Right renal pelvis (tissue), 4 donors: ENCODE data around the gene IL17RB. TPM values are rescaled to one million over a fixed set of nuclear protein-coding genes. Genes with fewer than 3 reads are reported as not detected.
A peak's percentile ranks its signal among the peaks of the same experiment; 100 is the strongest.

Experiments
- DNase-seq, 4 donors: peaks; one replicate each; pipeline ENCODE4 v3.0.0-alpha.2; 2013; ENCODE audit warnings: low read depth in 4 of 4, low spot score in 3 of 4, missing footprints in 1 of 4
- polyA plus RNA-seq, 4 donors: library from polyadenylated mRNA; unstranded; fragments of 120-200 nt; gene quantifications; one replicate each; pipeline ENCODE4 v1.2.1, GENCODE V29; 2013; ENCODE audit not compliant: insufficient read length in 4 of 4

The IL17RB gene
- polyA plus RNA-seq, 4 donors: 13.4 to 18.4 (median 14.4) TPM

GRCh38 chr3:53858096-53858741 is 11.9 kb downstream of the IL17RB start:
- no peak for DNase-seq

GRCh38 chr3:53859178-53859577 is 12.8 kb downstream of the IL17RB start:
- no peak for DNase-seq

- no peak for DNase-seq
Observed at GRCh38 chr3:53860196-53860595, 13.8 kb downstream of the IL17RB start.

GRCh38 chr3:53862241-53862640 is 15.9 kb downstream of the IL17RB start:
- DNase-seq: no peak

- no peak for DNase-seq
Observed at GRCh38 chr3:53863145-53863544, 16.8 kb downstream of the IL17RB start.

- no peak for DNase-seq
Observed at GRCh38 chr3:53865732-53866499, 19.5 kb downstream of the IL17RB start.

GRCh38 chr3:53880396-53881345 is 34.3 kb downstream of the IL17RB start:
- no peak for DNase-seq

- DNase-seq: peak; percentile 73 to 90 (median 76)
Observed at GRCh38 chr3:53881691-53882593, 35.6 kb downstream of the IL17RB start, which contains the start of gene ACTR8. Gene ACTR8 (minus strand): TSS chr3:53882152. CDS start chr3:53882101, 51 bp downstream.

GRCh38 chr3:53883008-53883407 is 36.6 kb downstream of the IL17RB start:
- no peak for DNase-seq

GRCh38 chr3:53884623-53885022 is 38.3 kb downstream of the IL17RB start:
- DNase-seq: no peak

- DNase-seq: no peak
Observed at GRCh38 chr3:53885239-53885638, 38.9 kb downstream of the IL17RB start.

GRCh38 chr3:53887446-53887845 is 41.1 kb downstream of the IL17RB start:
- no peak for DNase-seq

GRCh38 chr3:53888232-53888631 is 41.9 kb downstream of the IL17RB start:
- DNase-seq: no peak

- DNase-seq: no peak
Observed at GRCh38 chr3:53890726-53891475, 44.5 kb downstream of the IL17RB start.

- peak; percentile 95 to 98 (median 98) for DNase-seq
Observed at GRCh38 chr3:53891497-53892285, 45.3 kb downstream of the IL17RB start, which contains the start of gene SELENOK. Gene SELENOK (minus strand): TSS chr3:53891859.

- DNase-seq: no peak
Observed at GRCh38 chr3:53892286-53892637, 45.9 kb downstream of the IL17RB start.

GRCh38 chr3:53899750-53900149 is 53.4 kb downstream of the IL17RB start:
- DNase-seq: no peak

GRCh38 chr3:53900666-53901331 is 54.4 kb downstream of the IL17RB start:
- DNase-seq: no peak
